OCI-LY1 (cell line): ENCODE results near the gene LRRC28.

Experiments
- EZH2 ChIP-seq: fragments of 200-600 bp; sonication (generic), shearing (Covaris generic); IDR thresholded peaks from 2 replicates; pipeline ENCODE4 v1.8.0; 2017; ENCODE audit warnings: borderline replicate concordance, mixed run types, mild to moderate bottlenecking, antibody characterized with exemption, low read length, moderate library complexity, mixed read lengths
- TF ChIP-seq, protein P1 (sequence below): fragments of 200-600 bp; sonication (generic), shearing (Covaris generic); IDR thresholded peaks from 2 replicates; pipeline ENCODE4 v1.5.1; 2017; ENCODE audit warnings: mild to moderate bottlenecking, antibody characterized with exemption, low read length, moderate library complexity, mixed read lengths

DNA sequence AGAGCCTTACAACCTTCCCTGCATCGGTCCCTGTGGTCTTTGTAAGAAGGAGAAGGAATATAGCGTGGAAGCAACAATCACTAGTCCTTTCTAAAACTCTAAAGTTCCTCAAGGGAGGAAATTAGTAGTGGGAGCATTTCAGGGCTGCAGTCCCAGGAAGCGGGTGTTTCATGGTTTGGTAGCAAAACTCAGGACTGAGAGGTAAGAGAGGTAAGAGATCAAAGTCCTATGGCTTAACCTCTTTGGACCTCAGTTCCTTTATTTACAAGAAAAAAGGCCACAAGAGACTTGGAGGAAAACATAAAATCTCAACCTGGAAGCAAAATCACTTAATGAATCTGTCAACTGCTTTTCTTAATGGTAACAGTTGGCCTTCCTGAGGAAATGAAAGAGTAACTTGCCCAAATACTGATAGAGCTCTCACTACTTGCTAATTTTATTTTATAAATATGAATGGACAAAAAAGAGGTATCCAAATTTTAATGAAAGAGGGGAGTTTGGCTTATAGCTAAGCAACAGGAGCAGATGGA is 14.3 kb downstream of the LRRC28 start:
- TF ChIP-seq, protein P1, sequence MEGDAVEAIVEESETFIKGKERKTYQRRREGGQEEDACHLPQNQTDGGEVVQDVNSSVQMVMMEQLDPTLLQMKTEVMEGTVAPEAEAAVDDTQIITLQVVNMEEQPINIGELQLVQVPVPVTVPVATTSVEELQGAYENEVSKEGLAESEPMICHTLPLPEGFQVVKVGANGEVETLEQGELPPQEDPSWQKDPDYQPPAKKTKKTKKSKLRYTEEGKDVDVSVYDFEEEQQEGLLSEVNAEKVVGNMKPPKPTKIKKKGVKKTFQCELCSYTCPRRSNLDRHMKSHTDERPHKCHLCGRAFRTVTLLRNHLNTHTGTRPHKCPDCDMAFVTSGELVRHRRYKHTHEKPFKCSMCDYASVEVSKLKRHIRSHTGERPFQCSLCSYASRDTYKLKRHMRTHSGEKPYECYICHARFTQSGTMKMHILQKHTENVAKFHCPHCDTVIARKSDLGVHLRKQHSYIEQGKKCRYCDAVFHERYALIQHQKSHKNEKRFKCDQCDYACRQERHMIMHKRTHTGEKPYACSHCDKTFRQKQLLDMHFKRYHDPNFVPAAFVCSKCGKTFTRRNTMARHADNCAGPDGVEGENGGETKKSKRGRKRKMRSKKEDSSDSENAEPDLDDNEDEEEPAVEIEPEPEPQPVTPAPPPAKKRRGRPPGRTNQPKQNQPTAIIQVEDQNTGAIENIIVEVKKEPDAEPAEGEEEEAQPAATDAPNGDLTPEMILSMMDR = no peak
- TF ChIP-seq EZH2 = no peak
